ENCODE results near the gene ARHGEF37.

DNA sequence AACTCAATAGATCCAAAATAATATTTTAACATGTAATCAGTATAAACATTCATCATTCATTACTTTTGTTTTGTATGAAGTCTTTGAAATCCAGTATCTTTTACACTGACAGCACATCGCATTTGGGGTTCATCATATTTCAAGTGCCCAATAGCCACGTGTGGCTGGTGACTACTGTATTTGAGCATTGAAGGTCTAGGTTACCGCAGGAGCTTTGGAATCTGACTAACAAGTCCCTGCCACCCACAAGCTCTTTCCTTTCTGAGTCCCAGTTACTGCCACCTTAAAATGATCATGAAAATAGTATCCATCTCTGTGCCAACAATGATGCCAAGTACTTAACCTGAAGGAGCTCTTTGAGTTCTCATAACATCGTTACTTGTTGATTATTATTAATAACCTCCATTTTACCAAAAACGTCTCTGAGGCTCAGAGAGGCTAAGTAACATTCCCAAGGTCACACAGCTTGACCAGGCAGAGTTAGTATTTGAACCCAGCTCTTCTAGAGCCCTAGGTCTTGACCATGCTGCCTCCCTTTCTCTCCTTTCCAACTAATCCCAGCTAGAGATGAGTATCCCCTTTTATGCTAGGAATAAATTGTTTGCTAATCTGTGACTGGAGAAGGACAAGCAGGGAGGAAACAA is 24.2 kb downstream of the ARHGEF37 start:
- TF ChIP-seq, protein P1, sequence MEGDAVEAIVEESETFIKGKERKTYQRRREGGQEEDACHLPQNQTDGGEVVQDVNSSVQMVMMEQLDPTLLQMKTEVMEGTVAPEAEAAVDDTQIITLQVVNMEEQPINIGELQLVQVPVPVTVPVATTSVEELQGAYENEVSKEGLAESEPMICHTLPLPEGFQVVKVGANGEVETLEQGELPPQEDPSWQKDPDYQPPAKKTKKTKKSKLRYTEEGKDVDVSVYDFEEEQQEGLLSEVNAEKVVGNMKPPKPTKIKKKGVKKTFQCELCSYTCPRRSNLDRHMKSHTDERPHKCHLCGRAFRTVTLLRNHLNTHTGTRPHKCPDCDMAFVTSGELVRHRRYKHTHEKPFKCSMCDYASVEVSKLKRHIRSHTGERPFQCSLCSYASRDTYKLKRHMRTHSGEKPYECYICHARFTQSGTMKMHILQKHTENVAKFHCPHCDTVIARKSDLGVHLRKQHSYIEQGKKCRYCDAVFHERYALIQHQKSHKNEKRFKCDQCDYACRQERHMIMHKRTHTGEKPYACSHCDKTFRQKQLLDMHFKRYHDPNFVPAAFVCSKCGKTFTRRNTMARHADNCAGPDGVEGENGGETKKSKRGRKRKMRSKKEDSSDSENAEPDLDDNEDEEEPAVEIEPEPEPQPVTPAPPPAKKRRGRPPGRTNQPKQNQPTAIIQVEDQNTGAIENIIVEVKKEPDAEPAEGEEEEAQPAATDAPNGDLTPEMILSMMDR (conservative IDR thresholded peaks at IDR 0.05; ENCODE audit: low read length): no peak
- TF ChIP-seq EZH2phosphoT487 (IDR thresholded peaks at IDR 0.05; ENCODE audit: borderline replicate concordance): no peak

All from Loucy (cell line).